Measurements from ENCODE around the gene TMC8.

DNA sequence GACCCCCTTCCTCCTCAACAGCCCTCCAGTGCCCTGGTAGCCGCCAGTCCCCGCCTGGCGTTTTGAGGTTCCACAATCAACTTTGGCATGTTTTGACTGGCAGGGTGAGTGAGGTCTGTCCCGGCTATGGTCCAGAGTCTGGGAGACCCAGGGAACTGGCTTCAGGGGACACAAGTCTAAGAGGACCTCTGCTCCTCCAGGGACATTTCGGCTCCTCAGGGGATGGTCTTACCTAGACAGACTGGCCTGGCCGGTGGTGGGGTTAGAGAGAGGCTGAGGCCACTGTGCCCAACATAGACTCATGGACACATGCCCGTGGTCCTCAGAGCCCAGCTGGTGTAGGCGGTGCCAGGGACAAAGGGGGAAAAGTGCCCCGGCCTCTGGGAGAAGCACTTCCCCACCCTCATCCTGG, 2.2 kb downstream of the TMC8 start:
- TF ChIP-seq, protein P1, sequence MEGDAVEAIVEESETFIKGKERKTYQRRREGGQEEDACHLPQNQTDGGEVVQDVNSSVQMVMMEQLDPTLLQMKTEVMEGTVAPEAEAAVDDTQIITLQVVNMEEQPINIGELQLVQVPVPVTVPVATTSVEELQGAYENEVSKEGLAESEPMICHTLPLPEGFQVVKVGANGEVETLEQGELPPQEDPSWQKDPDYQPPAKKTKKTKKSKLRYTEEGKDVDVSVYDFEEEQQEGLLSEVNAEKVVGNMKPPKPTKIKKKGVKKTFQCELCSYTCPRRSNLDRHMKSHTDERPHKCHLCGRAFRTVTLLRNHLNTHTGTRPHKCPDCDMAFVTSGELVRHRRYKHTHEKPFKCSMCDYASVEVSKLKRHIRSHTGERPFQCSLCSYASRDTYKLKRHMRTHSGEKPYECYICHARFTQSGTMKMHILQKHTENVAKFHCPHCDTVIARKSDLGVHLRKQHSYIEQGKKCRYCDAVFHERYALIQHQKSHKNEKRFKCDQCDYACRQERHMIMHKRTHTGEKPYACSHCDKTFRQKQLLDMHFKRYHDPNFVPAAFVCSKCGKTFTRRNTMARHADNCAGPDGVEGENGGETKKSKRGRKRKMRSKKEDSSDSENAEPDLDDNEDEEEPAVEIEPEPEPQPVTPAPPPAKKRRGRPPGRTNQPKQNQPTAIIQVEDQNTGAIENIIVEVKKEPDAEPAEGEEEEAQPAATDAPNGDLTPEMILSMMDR (conservative IDR thresholded peaks at IDR 0.05; ENCODE audit: low read depth, low read length) = no peak
- TF ChIP-seq EZH2phosphoT487 (IDR thresholded peaks at IDR 0.05; ENCODE audit: borderline replicate concordance, low read length) (no peak), EZH2 (IDR thresholded peaks at IDR 0.05; ENCODE audit: low read length, unreplicated experiment) (no peak)

Data from PC-3 (cell line).